HG03139 (cell line): ENCODE measurements around the gene CACNA2D4.

ENCODE experiments used
- ATAC-seq: cut with Tn5 transposase; IDR thresholded peaks from one replicate; pipeline ENCODE4 v1.9.1; 2021; ENCODE audit not compliant: unreplicated experiment

Gene CACNA2D4

GRCh38 chr12:1918884-1919236 is 408 bp upstream of the CACNA2D4 start:
- ATAC-seq: no peak

GRCh38 chr12:1917172-1918070 is 1.0 kb downstream of the CACNA2D4 start:
- no peak for ATAC-seq

- ATAC-seq: no peak
Measured at GRCh38 chr12:1916371-1917171, 1.9 kb downstream of the CACNA2D4 start.

GRCh38 chr12:1915082-1915968 is 3.1 kb downstream of the CACNA2D4 start:
- no peak for ATAC-seq

- ATAC-seq: no peak
Measured at GRCh38 chr12:1914114-1914911, 4.1 kb downstream of the CACNA2D4 start.

GRCh38 chr12:1913377-1914113 is 4.9 kb downstream of the CACNA2D4 start:
- ATAC-seq: no peak

- no peak for ATAC-seq
Measured at GRCh38 chr12:1912580-1913376, 5.7 kb downstream of the CACNA2D4 start.

GRCh38 chr12:1911598-1912575 is 6.6 kb downstream of the CACNA2D4 start:
- no peak for ATAC-seq

- no peak for ATAC-seq
Measured at GRCh38 chr12:1910468-1910867, 8.0 kb downstream of the CACNA2D4 start.

GRCh38 chr12:1908758-1909157 is 9.7 kb downstream of the CACNA2D4 start:
- no peak for ATAC-seq

- ATAC-seq: no peak
Measured at GRCh38 chr12:1907652-1908611, 10.5 kb downstream of the CACNA2D4 start.

- no peak for ATAC-seq
Measured at GRCh38 chr12:1906579-1906978, 11.9 kb downstream of the CACNA2D4 start.

- ATAC-seq: no peak
Measured at GRCh38 chr12:1904875-1905274, 13.6 kb downstream of the CACNA2D4 start.

- no peak for ATAC-seq
Measured at GRCh38 chr12:1896964-1897363, 21.5 kb downstream of the CACNA2D4 start.

GRCh38 chr12:1890810-1891209 is 27.6 kb downstream of the CACNA2D4 start:
- no peak for ATAC-seq

- ATAC-seq: no peak
Measured at GRCh38 chr12:1890119-1890703, 28.2 kb downstream of the CACNA2D4 start.
